CD4-positive, alpha-beta T cell (primary cell): ENCODE data around the gene RXFP4. TPM values are rescaled to one million over a fixed set of nuclear protein-coding genes. Genes with fewer than 3 reads are reported as not detected.
A peak's percentile ranks its signal among the peaks of the same experiment; 100 is the strongest.
"Not testable (repeated sequence)": the region's sequence is repeated elsewhere in the genome, so short reads cannot be mapped to it uniquely, and the experiment has no call there.

Experiments used
- ATAC-seq: fragments of 200-7000 bp; cut with Tn5 transposase; one replicate; pipeline ENCODE4 v1.10.0; 2022; ENCODE audit warnings: mild to moderate bottlenecking; ENCODE audit not compliant: poor library complexity
- CTCF ChIA-PET: fragments of 350-600 bp; sonication (Branson Sonifier 250); formaldehyde crosslinking; loops from one replicate; lab custom pipeline; 2021; ENCODE audit warnings: antibody characterized with exemption, inconsistent platforms; lab: Charles Lee
- POLR2A ChIA-PET: fragments of 350-600 bp; sonication (Branson Sonifier 250); formaldehyde crosslinking; loops from one replicate; lab custom pipeline; 2021; ENCODE audit warnings: antibody characterized with exemption, inconsistent platforms; lab: Charles Lee
- DNase-seq, 14 experiments: peaks; one replicate each; pipeline ENCODE4 v3.0.0-alpha.2; 2013 to 2020; ENCODE audit warnings: mixed read lengths in 2 of 14
- H3K27ac ChIP-seq, 2 donors: one replicate each; pipeline versions ENCODE4 v1.5.1 to v1.7.0; 2013; ENCODE audit warnings: low read length in 2 of 2, low read depth in 1 of 2, mild to moderate bottlenecking in 1 of 2
- H3K27me3 ChIP-seq, 2 experiments: 1 replicate in 1 of 2; 2 replicates in 1 of 2; pipeline versions ENCODE4 v1.6.1 to v1.7.0; 2013; ENCODE audit warnings: low read length in 2 of 2, control low read depth in 1 of 2, mild to moderate bottlenecking in 1 of 2, moderate library complexity in 1 of 2; ENCODE audit not compliant: insufficient read depth in 2 of 2, control insufficient read depth in 1 of 2
- H3K36me3 ChIP-seq: one replicate; pipeline ENCODE4 v1.6.1; 2013; ENCODE audit warnings: low read length, control low read depth; ENCODE audit not compliant: insufficient read depth
- H3K4me1 ChIP-seq: one replicate; pipeline ENCODE4 v1.6.1; 2013; ENCODE audit warnings: low read length, control low read depth; ENCODE audit not compliant: insufficient read depth
- H3K4me3 ChIP-seq: one replicate; pipeline ENCODE4 v1.5.1; 2013; ENCODE audit warnings: mild to moderate bottlenecking, low read length, moderate library complexity
- H3K9me3 ChIP-seq, 2 experiments: 1 replicate in 1 of 2; 2 replicates in 1 of 2; pipeline versions ENCODE4 v1.6.1 to v1.7.0; 2013; ENCODE audit warnings: low read length in 2 of 2, mild to moderate bottlenecking in 2 of 2, control low read depth in 1 of 2, moderate library complexity in 1 of 2; ENCODE audit not compliant: control insufficient read depth in 1 of 2, insufficient read depth in 1 of 2
- H3K27ac Mint-ChIP-seq: one replicate; pipeline ENCODE4 v1.8.0; 2020; ENCODE audit warnings: mixed read lengths
- H3K27me3 Mint-ChIP-seq: one replicate; pipeline ENCODE4 v1.8.0; 2021; ENCODE audit warnings: mixed read lengths
- H3K36me3 Mint-ChIP-seq: one replicate; pipeline ENCODE4 v1.8.0; 2021; ENCODE audit warnings: low read depth, mixed read lengths
- H3K4me1 Mint-ChIP-seq: one replicate; pipeline ENCODE4 v1.8.0; 2021; ENCODE audit warnings: low read depth, mixed read lengths
- H3K4me3 Mint-ChIP-seq: one replicate; pipeline ENCODE4 v1.8.0; 2020; ENCODE audit warnings: mild to moderate bottlenecking, mixed read lengths
- H3K9me3 Mint-ChIP-seq: one replicate; pipeline ENCODE4 v1.8.0; 2020; ENCODE audit warnings: mixed read lengths
- CTCF ChIP-seq: fragments of 200-600 bp; IDR thresholded peaks from one replicate; pipeline ENCODE4 v1.8.0; 2022; ENCODE audit warnings: antibody characterized with exemption, mild to moderate bottlenecking
- intact Hi-C, 2 experiments: fragments of 100-400 bp; cut with DNase I in 1 of 2; cut with micrococcal nuclease in 1 of 2; formaldehyde crosslinking; loops; one replicate each; pipeline versions ENCODE4 v1.15.1 to v1.9.0; 2023 to 2025; cut with DNase I, micrococcal nuclease
- polyA plus RNA-seq, 2 donors: library from polyadenylated mRNA; unstranded; fragments of 120-200 nt; gene quantifications; one replicate each; pipeline ENCODE4 v1.2.1, GENCODE V29; 2013
- total RNA-seq, 174 experiments: library from RNA in 2 of 174; stranded (reverse) in 2 of 174; gene quantifications; one replicate each; pipeline ENCODE4 v1.2.3 and lab custom pipeline; 2021 to 2026

RXFP4 gene
- not detected for total RNA-seq
- polyA plus RNA-seq (2013, experiment 1 of 2), result 0.28 TPM
- 1.3 TPM for polyA plus RNA-seq (2013, experiment 2 of 2)
- total RNA-seq (lab: John Stamatoyannopoulos, UW), result 0 to 0.20 (median 0) reads per million in 172 experiments

GRCh38 chr1:155940993-155941844 lies at the start of gene RXFP4:
TSS of gene RXFP4 (plus strand) at chr1:155941638. CDS start at chr1:155941710, 72 bp downstream.
- Mint-ChIP-seq H3K27ac (peak within 1 kb of the TSS; percentile 72), H3K27me3 (no peaks in the 10 kb centered on the region), H3K36me3 (peaks cover 3% of the 10 kb centered on the region), H3K9me3 (no peaks in the 10 kb centered on the region), H3K4me1 (peaks cover 46% of the 10 kb centered on the region), H3K4me3 (peak within 1 kb of the TSS; percentile 10)
- peak within 1 kb of the TSS; percentile 9 to 43 for H3K27ac ChIP-seq
- ChIA-PET CTCF (interaction anchor here (0.8 to 1.4 kb wide), 3 partner anchors 38 to 112 kb away, joined by 4 to 8 read pairs (median 4); partner anchors contain the start of gene UBQLN4), POLR2A (interaction anchor here (0.9 to 1.8 kb wide), 9 partner anchors 8 to 64 kb away, joined by 3 to 13 read pairs (median 4); partner anchors contain the start of gene ARHGEF2)
- no peaks in the 10 kb centered on the region for H3K9me3 ChIP-seq
- H3K4me3 ChIP-seq, result no peak within 1 kb of the TSS
- no peaks in the 10 kb centered on the region for H3K36me3 ChIP-seq
- DNase-seq (no peak), ATAC-seq (no peak)
- no peak for TF ChIP-seq CTCF
- no peaks in the 10 kb centered on the region for H3K27me3 ChIP-seq
- intact Hi-C loops, result no loop called here
- peaks cover 58% of the 10 kb centered on the region for H3K4me1 ChIP-seq

GRCh38 chr1:155892796-155893195 lies 48.6 kb upstream of the RXFP4 start:
- Histone ChIP-seq H3K27me3 (no peaks in the 10 kb centered on the region), H3K27ac (no peak overlapping the region), H3K9me3 (no peaks in the 10 kb centered on the region), H3K4me3 (no peak overlapping the region), H3K36me3 (peaks cover 8% of the 10 kb centered on the region), H3K4me1 (peaks cover 12% of the 10 kb centered on the region)
- POLR2A ChIA-PET, result interaction anchor here (1.2 to 1.6 kb wide), 2 partner anchors 13 to 36 kb away, joined by 4 to 6 read pairs; partner anchors contain the start of gene GON4L
- H3K9me3 Mint-ChIP-seq, result no peaks in the 10 kb centered on the region
- ATAC-seq (no peak), DNase-seq (no peak)
- no peak for TF ChIP-seq CTCF
- H3K4me3 Mint-ChIP-seq, result no peak overlapping the region
- no peaks in the 10 kb centered on the region for H3K27me3 Mint-ChIP-seq
- peak overlapping the region; percentile 79 for H3K27ac Mint-ChIP-seq
- CTCF ChIA-PET, result interaction anchor here (1.5 kb wide), 1 partner anchor 97 kb away, joined by 4 read pairs; no protein-coding TSS in a partner anchor
- intact Hi-C loops, result loop anchor here in 1 of 2 experiments (5.0 kb wide), 1 partner anchor 35 kb away; the partner anchor contains the start of genes GON4L and SYT11
- peaks cover 19% of the 10 kb centered on the region for H3K4me1 Mint-ChIP-seq
- H3K36me3 Mint-ChIP-seq, result peaks cover 5% of the 10 kb centered on the region

- H3K27ac ChIP-seq, result no peak overlapping the region
- peaks cover 15% of the 10 kb centered on the region for H3K36me3 ChIP-seq
- H3K9me3 Mint-ChIP-seq, result no peaks in the 10 kb centered on the region
- H3K9me3 ChIP-seq, result no peaks in the 10 kb centered on the region
- intact Hi-C loops, result loop anchor here in 1 of 2 experiments (5.0 kb wide), 1 partner anchor 36 kb away; the partner anchor contains the start of genes GON4L and SYT11
- POLR2A ChIA-PET, result interaction anchor here (0.6 to 1.6 kb wide), 5 partner anchors 10 to 148 kb away, joined by 3 to 6 read pairs (median 4); partner anchors contain the start of genes GON4L and SYT11
- CTCF ChIA-PET, result interaction anchor here (1.5 kb wide), 1 partner anchor 96 kb away, joined by 4 read pairs; no protein-coding TSS in a partner anchor
- H3K27ac Mint-ChIP-seq, result peak overlapping the region; percentile 79
- peaks cover 21% of the 10 kb centered on the region for H3K4me1 Mint-ChIP-seq
- peaks cover 12% of the 10 kb centered on the region for H3K4me1 ChIP-seq
- TF ChIP-seq CTCF, result no peak
- H3K36me3 Mint-ChIP-seq, result peaks cover 12% of the 10 kb centered on the region
- H3K27me3 ChIP-seq, result no peaks in the 10 kb centered on the region
- peak overlapping the region; percentile 11 for H3K4me3 Mint-ChIP-seq
- H3K4me3 ChIP-seq, result no peak overlapping the region
- ATAC-seq, result peak; percentile 98
- no peaks in the 10 kb centered on the region for H3K27me3 Mint-ChIP-seq
- DNase-seq, result peak in 10 of 14 experiments; percentile 4 to 66 (median 15)
Observed at GRCh38 chr1:155893389-155894142, 47.9 kb upstream of the RXFP4 start.

- CTCF ChIA-PET, result interaction anchor here (1.0 kb wide), 1 partner anchor 329 kb away, joined by 4 read pairs; no protein-coding TSS in a partner anchor
Observed at GRCh38 chr1:155895617-155896016, 45.8 kb upstream of the RXFP4 start.

More at GRCh38 chr1:155895617-155896016, 45.8 kb upstream of the RXFP4 start:
- ATAC-seq, DNase-seq, H3K9me3 ChIP-seq, H3K4me3 ChIP-seq, H3K27ac ChIP-seq, H3K9me3 Mint-ChIP-seq, H3K27me3 ChIP-seq, H3K27me3 Mint-ChIP-seq, H3K27ac Mint-ChIP-seq, H3K4me3 Mint-ChIP-seq, intact Hi-C loops: not testable (repeated sequence)
- Histone ChIP-seq H3K4me1 (peaks cover 12% of the 10 kb centered on the region), H3K36me3 (peaks cover 34% of the 10 kb centered on the region)
- POLR2A ChIA-PET, result interaction anchor here (0.6 kb wide), 1 partner anchor 66 kb away, joined by 4 read pairs; no protein-coding TSS in a partner anchor
- peaks cover 21% of the 10 kb centered on the region for H3K4me1 Mint-ChIP-seq
- peaks cover 32% of the 10 kb centered on the region for H3K36me3 Mint-ChIP-seq
